Endothelial cell of umbilical vein (primary cell): ENCODE results near the gene PGBD5. TPM values are rescaled to one million over a fixed set of nuclear protein-coding genes. Genes with fewer than 3 reads are reported as not detected.

ENCODE experiments used
- BruUV-seq: library from RNA; stranded (reverse); fragments of 400-500 nt; replicated peaks from 2 replicates; lab custom pipeline; 2021; lab: Mats Ljungman, UMichigan
- CTCF ChIA-PET: fragments of 300-600, 350-600 bp; sonication (Branson Sonifier 250); formaldehyde crosslinking; loops from one replicate; lab custom pipeline; 2021; ENCODE audit warnings: antibody characterized with exemption, inconsistent platforms; lab: Charles Lee
- POLR2A ChIA-PET: fragments of 300-600, 350-600 bp; sonication (Branson Sonifier 250); formaldehyde crosslinking; loops from one replicate; lab custom pipeline; 2021; ENCODE audit warnings: antibody characterized with exemption, inconsistent platforms; lab: Charles Lee
- DNase-seq: peaks from one replicate; pipeline ENCODE4 v3.0.0-alpha.2; 2011; ENCODE audit warnings: low read depth, low spot score
- FAIRE-seq: peaks from 2 replicates; lab custom pipeline; 2011; peaks lifted over from hg19 to GRCh38; lab: Jason Lieb, UNC
- H2AFZ ChIP-seq: 2 replicates; pipeline ENCODE4 v1.6.0; 2012; ENCODE audit warnings: low read depth, low read length, control low read depth, inconsistent platforms
- H3K27ac ChIP-seq: 2 replicates; pipeline ENCODE4 v1.5.1; 2011; ENCODE audit warnings: low read depth, mild to moderate bottlenecking, control low read depth, low read length, moderate library complexity; ENCODE audit not compliant: insufficient read depth
- H3K27me3 ChIP-seq, 2 experiments: 2 replicates each; pipeline versions ENCODE4 v1.6.0 to v1.6.1; 2011; ENCODE audit warnings: low read length in 2 of 2, mixed read lengths in 1 of 2; ENCODE audit not compliant: control insufficient read depth in 2 of 2, insufficient read depth in 2 of 2
- H3K36me3 ChIP-seq, 2 experiments: 2 replicates in 1 of 2; 3 replicates in 1 of 2; pipeline ENCODE4 v1.5.1; 2011; ENCODE audit warnings: low read length in 2 of 2, mild to moderate bottlenecking in 1 of 2, moderate library complexity in 1 of 2; ENCODE audit not compliant: control insufficient read depth in 2 of 2, insufficient read depth in 2 of 2; ENCODE audit errors: extremely low read depth in 1 of 2
- H3K4me1 ChIP-seq: 3 replicates; pipeline ENCODE4 v1.5.1; 2011; ENCODE audit warnings: mild to moderate bottlenecking, low read length; ENCODE audit not compliant: control insufficient read depth, insufficient read depth; ENCODE audit errors: extremely low read depth
- H3K4me2 ChIP-seq: 2 replicates; pipeline ENCODE4 v1.6.1; 2011; ENCODE audit warnings: low read length, control low read depth, mixed read lengths; ENCODE audit not compliant: insufficient read depth
- H3K4me3 ChIP-seq, 3 experiments: fragments of 200-600 bp in 1 of 3; sonication (generic), shearing (Covaris generic) in 1 of 3; replicated peaks in 1 of 3; 2 replicates each; pipeline ENCODE4 v1.5.1; 2011 to 2016; ENCODE audit warnings: control low read depth in 3 of 3, low read length in 3 of 3, mild to moderate bottlenecking in 2 of 3, inconsistent platforms in 1 of 3, low read depth in 1 of 3, moderate library complexity in 1 of 3; ENCODE audit not compliant: insufficient read depth in 1 of 3
- H3K79me2 ChIP-seq: 2 replicates; pipeline ENCODE4 v1.6.0; 2012; ENCODE audit warnings: low read length, inconsistent platforms; ENCODE audit not compliant: control insufficient read depth, insufficient read depth
- H3K9ac ChIP-seq: replicated peaks from 2 replicates; pipeline ENCODE3; 2011; ENCODE audit warnings: low read length, control low read depth; ENCODE audit not compliant: insufficient read depth; ENCODE audit errors: extremely low read depth
- H3K9me1 ChIP-seq: replicated peaks from 3 replicates; pipeline ENCODE4 v1.6.0; 2011; ENCODE audit warnings: mild to moderate bottlenecking, low read length; ENCODE audit not compliant: control insufficient read depth, insufficient read depth; ENCODE audit errors: extremely low read depth
- H3K9me3 ChIP-seq: replicated peaks from 2 replicates; pipeline ENCODE4 v1.5.1; 2012; ENCODE audit warnings: low read length, inconsistent platforms; ENCODE audit not compliant: control insufficient read depth, insufficient read depth
- H4K20me1 ChIP-seq: replicated peaks from 2 replicates; pipeline ENCODE3; 2011; ENCODE audit warnings: mild to moderate bottlenecking, low read length; ENCODE audit not compliant: control insufficient read depth, insufficient read depth; ENCODE audit errors: extremely low read depth
- FOS ChIP-seq: IDR thresholded peaks from 2 replicates; pipeline ENCODE4 v1.6.1; 2011; ENCODE audit warnings: mild to moderate bottlenecking, low read length, moderate library complexity, borderline replicate concordance; ENCODE audit not compliant: insufficient read depth
- POLR2AphosphoS5 ChIP-seq: IDR thresholded peaks from 2 replicates; pipeline ENCODE4 v1.6.1; 2012; ENCODE audit warnings: low read depth, mild to moderate bottlenecking, control low read depth, low read length, moderate library complexity; ENCODE audit not compliant: insufficient read depth
- dilution Hi-C: fragments of 300-500 bp; cut with MboI; formaldehyde crosslinking; loops from one replicate; pipeline ENCODE4 v1.15.0; 2019; ENCODE audit warnings: low sequenced_read_pairs; ENCODE audit not compliant: extremely low pct_ligation_motif_present
- intact Hi-C: fragments of 100-400 bp; cut with micrococcal nuclease; formaldehyde crosslinking; loops from one replicate; pipeline ENCODE4 v1.10.0; 2022
- polyA plus RNA-seq, 4 experiments: library from polyadenylated mRNA; depleted of rRNA in 3 of 4; stranded (reverse) in 3 of 4; unstranded in 1 of 4; fragments of >200 nt; gene quantifications; 2 replicates each; pipeline versions ENCODE4 v1.2.1 to v1.2.3, GENCODE V29; 2011 to 2012; ENCODE audit warnings: missing spikeins in 1 of 4
- total RNA-seq: library from RNA; stranded (reverse); gene quantifications from 2 replicates; pipeline ENCODE4 v1.2.3, GENCODE V29; 2021
- TF ChIP-seq, protein P1 (sequence below), 2 donors: IDR thresholded peaks; 1 replicate in 1 of 2; 2 replicates in 1 of 2; pipeline ENCODE4 v1.5.1; 2011; ENCODE audit warnings: low read length in 2 of 2, mild to moderate bottlenecking in 2 of 2, moderate library complexity in 2 of 2, control low read depth in 1 of 2, inconsistent platforms in 1 of 2, low read depth in 1 of 2; ENCODE audit not compliant: insufficient read depth in 1 of 2; ENCODE audit errors: extremely low read depth in 1 of 2

The PGBD5 gene
- total and polyA plus RNA-seq, 2 donors (not counting 3 experiments of a cell fraction or from before 2014, with no cell fraction given) = 0.03 TPM; not detected in 1

DNA sequence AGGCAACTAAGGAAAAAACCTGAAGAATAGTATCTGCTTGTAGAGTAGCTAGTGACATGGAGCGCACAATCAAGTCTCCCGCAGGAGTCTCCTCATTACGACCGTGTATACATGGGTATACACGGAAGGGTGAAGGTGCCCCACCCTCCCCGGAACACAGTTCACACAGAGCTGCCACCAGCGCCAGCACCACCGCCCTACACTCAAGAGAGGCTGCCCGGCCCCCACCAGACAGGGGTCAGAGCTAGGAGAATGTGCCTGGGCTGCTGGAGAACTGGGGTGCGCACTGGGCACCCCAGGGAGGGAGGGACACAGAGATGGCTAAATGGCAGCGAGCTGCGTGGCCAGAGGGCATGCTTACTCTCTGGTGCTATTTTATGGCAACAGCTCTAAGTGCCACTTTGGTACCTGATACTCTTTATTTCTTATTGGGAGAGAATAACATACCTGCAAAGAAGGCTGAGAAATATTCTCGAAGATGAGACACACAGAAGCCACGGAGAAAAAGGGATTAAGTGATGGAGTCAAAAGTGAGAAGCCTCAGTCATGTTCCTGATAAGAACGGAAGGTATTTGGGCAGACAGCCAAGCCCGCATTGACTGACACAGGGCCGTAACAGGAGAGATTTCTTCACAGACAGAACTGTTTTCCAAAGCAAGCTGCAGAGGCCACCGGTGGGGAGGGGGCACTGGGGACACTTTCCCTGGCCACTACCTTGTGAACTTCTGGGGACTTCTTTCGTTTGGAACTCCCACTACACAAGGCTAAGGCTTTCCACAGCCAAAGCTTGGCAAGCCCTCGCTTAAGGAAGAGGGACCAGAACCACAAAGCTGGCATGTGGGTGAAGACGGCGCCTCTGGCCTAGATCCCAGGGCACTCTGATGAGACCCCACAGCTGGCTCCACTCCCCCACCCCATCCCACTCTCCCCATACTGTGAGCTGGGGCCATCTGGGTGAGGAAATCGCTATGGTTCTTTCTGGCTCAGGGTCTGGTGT is 108.0 kb downstream of the PGBD5 start:
- Histone ChIP-seq H3K9me3 (no peaks in the 10 kb centered on the region), H4K20me1 (no peaks in the 10 kb centered on the region), H2AFZ (no peak overlapping the region), H3K36me3 (no peaks in the 10 kb centered on the region), H3K9me1 (no peaks in the 10 kb centered on the region), H3K79me2 (no peaks in the 10 kb centered on the region), H3K27ac (no peak overlapping the region), H3K9ac (no peak overlapping the region), H3K4me2 (no peak overlapping the region), H3K4me3 (no peak overlapping the region), H3K27me3 (no peaks in the 10 kb centered on the region), H3K4me1 (no peaks in the 10 kb centered on the region)
- intact Hi-C loops = loop anchor here (10.0 kb wide), 2 partner anchors 423 to 473 kb away; no protein-coding TSS in a partner anchor
- ChIA-PET POLR2A (no interaction called here), CTCF (no interaction called here)
- no TSS peak for BruUV-seq
- DNase-seq (no peak), FAIRE-seq (no peak)
- TF ChIP-seq, protein P1, sequence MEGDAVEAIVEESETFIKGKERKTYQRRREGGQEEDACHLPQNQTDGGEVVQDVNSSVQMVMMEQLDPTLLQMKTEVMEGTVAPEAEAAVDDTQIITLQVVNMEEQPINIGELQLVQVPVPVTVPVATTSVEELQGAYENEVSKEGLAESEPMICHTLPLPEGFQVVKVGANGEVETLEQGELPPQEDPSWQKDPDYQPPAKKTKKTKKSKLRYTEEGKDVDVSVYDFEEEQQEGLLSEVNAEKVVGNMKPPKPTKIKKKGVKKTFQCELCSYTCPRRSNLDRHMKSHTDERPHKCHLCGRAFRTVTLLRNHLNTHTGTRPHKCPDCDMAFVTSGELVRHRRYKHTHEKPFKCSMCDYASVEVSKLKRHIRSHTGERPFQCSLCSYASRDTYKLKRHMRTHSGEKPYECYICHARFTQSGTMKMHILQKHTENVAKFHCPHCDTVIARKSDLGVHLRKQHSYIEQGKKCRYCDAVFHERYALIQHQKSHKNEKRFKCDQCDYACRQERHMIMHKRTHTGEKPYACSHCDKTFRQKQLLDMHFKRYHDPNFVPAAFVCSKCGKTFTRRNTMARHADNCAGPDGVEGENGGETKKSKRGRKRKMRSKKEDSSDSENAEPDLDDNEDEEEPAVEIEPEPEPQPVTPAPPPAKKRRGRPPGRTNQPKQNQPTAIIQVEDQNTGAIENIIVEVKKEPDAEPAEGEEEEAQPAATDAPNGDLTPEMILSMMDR (IDR thresholded peaks at IDR 0.05; ENCODE audit: extremely low read depth in 1 of 2, insufficient read depth in 1 of 2, low read depth in 1 of 2, low read length in 2 of 2) = no peak
- TF ChIP-seq POLR2AphosphoS5 (no peak), FOS (no peak)
- dilution Hi-C loops = no loop called here
